GM18861 (cell line): ENCODE measurements around the gene CHM.

Experiments
- ATAC-seq: cut with Tn5 transposase; IDR thresholded peaks from one replicate; pipeline ENCODE4 v1.9.1; 2021; ENCODE audit not compliant: unreplicated experiment

Gene CHM

GRCh38 chrX:85907316-85907715 lies 140.0 kb downstream of the CHM start:
- ATAC-seq, result no peak

- no peak for ATAC-seq
Measured at GRCh38 chrX:85906399-85906798, 141.0 kb downstream of the CHM start.

GRCh38 chrX:85905851-85906250 lies 141.5 kb downstream of the CHM start:
- no peak for ATAC-seq

- no peak for ATAC-seq
Measured at GRCh38 chrX:85903692-85904471, 143.5 kb downstream of the CHM start.

GRCh38 chrX:85897362-85898126 lies 149.8 kb downstream of the CHM start:
- no peak for ATAC-seq

- no peak for ATAC-seq
Measured at GRCh38 chrX:85882601-85883000, 164.8 kb downstream of the CHM start.

GRCh38 chrX:85870585-85870984 lies 176.8 kb downstream of the CHM start:
- ATAC-seq, result no peak

- ATAC-seq, result no peak
Measured at GRCh38 chrX:85865324-85865723, 182.0 kb downstream of the CHM start.

- ATAC-seq, result no peak
Measured at GRCh38 chrX:85859426-85859825, 187.9 kb downstream of the CHM start.

GRCh38 chrX:85851418-85851817 lies 195.9 kb downstream of the CHM start:
- no peak for ATAC-seq

- no peak for ATAC-seq
Measured at GRCh38 chrX:85836868-85837267, 210.5 kb downstream of the CHM start.

GRCh38 chrX:85828771-85829170 lies 218.6 kb downstream of the CHM start:
- no peak for ATAC-seq

- no peak for ATAC-seq
Measured at GRCh38 chrX:85815203-85815751, 232.1 kb downstream of the CHM start.
